Kidney glomerular epithelial cell (primary cell): ENCODE data around the gene LINC00237.

ENCODE experiments used
- DNase-seq: peaks from one replicate; lab custom pipeline; 2025; lab: John Stamatoyannopoulos, UW

Gene LINC00237

GRCh38 chr20:21046413-21047070 is 59.6 kb downstream of the LINC00237 start:
- DNase-seq, result no peak
